A549 (cell line): ENCODE data around the gene PCSK6. TPM values are rescaled to one million over a fixed set of nuclear protein-coding genes. Genes with fewer than 3 reads are reported as not detected.
"Not testable (repeated sequence)": the region's sequence is repeated elsewhere in the genome, so short reads cannot be mapped to it uniquely, and the experiment has no call there.

Experiments used
- ATAC-seq, 2 experiments: fragments of 200-7000 bp in 1 of 2; fragments of >200 bp in 1 of 2; cut with Nextera tagmentation in 1 of 2; cut with Tn5 transposase in 1 of 2; 3 replicates each; pipeline versions ENCODE4 v1.8.0 to v1.9.1; 2018 to 2020; ENCODE audit warnings: mild to moderate bottlenecking in 1 of 2, moderate library complexity in 1 of 2
- CTCF ChIA-PET: fragments of 300-600 bp; sonication (Branson Sonifier 250); formaldehyde crosslinking; extraction: SDS; loops from one replicate; lab custom pipeline; 2021; ENCODE audit warnings: antibody characterized with exemption, inconsistent platforms; lab: Yijun Ruan, JAX
- POLR2A ChIA-PET: fragments of 350-600 bp; formaldehyde crosslinking; extraction: SDS; loops from one replicate; lab custom pipeline; 2021; ENCODE audit warnings: antibody characterized with exemption, inconsistent platforms; lab: Yijun Ruan, JAX
- DNase-seq, 2 experiments: peaks; one replicate each; pipeline versions ENCODE4 v3.0.0 to v3.0.0-alpha.2; 2011 to 2016; ENCODE audit warnings: low read depth in 1 of 2, low spot score in 1 of 2
- FAIRE-seq: peaks from 2 replicates; lab custom pipeline; 2011; peaks lifted over from hg19 to GRCh38; lab: Jason Lieb, UNC
- H3K27ac ChIP-seq, 2 experiments: fragments of >200 bp; sonication (Bioruptor Twin); formaldehyde crosslinking; 3 replicates each; pipeline ENCODE4 v1.5.1; 2016 to 2017
- H3K4me1 ChIP-seq: fragments of >200 bp; sonication (Bioruptor Twin); formaldehyde crosslinking; 3 replicates; pipeline ENCODE4 v1.6.1; 2016
- H3K4me2 ChIP-seq: fragments of >200 bp; sonication (Bioruptor Twin); formaldehyde crosslinking; 3 replicates; pipeline ENCODE4 v1.6.1; 2016
- H3K4me3 ChIP-seq: fragments of >200 bp; sonication (Bioruptor Twin); formaldehyde crosslinking; 3 replicates; pipeline ENCODE4 v1.5.1; 2016
- H3K9me3 ChIP-seq: fragments of >200 bp; sonication (Bioruptor Twin); formaldehyde crosslinking; 3 replicates; pipeline ENCODE4 v1.6.1; 2016
- CBX2 ChIP-seq: fragments of 200-600 bp; sonication (generic); IDR thresholded peaks from 2 replicates; pipeline ENCODE4 v1.6.1; 2016; ENCODE audit warnings: low read depth, mild to moderate bottlenecking, borderline replicate concordance
- CEBPB ChIP-seq, 2 experiments: fragments of >200 bp in 1 of 2; sonication (Bioruptor Twin) in 1 of 2; formaldehyde crosslinking in 1 of 2; IDR thresholded peaks; 2 replicates each; pipeline ENCODE4 v1.6.1; 2012 to 2016
- CTCF ChIP-seq: fragments of >200 bp; sonication (Bioruptor Twin); formaldehyde crosslinking; IDR thresholded peaks from 3 replicates; pipeline ENCODE4 v1.5.1; 2016
- EP300 ChIP-seq, 2 experiments: fragments of >200 bp; sonication (Bioruptor Twin); formaldehyde crosslinking; IDR thresholded peaks; 2 replicates in 1 of 2; 3 replicates in 1 of 2; pipeline ENCODE4 v1.6.1; 2016 to 2017
- FOSB ChIP-seq: fragments of 250-450 bp; sonication (Bioruptor Pico); IDR thresholded peaks from 2 replicates; pipeline ENCODE4 v1.5.0; 2020; ENCODE audit warnings: mild to moderate bottlenecking, moderate library complexity
- HDAC2 ChIP-seq: fragments of 200-600 bp; sonication (generic); IDR thresholded peaks from 2 replicates; pipeline ENCODE4 v1.6.1; 2016
- HEYL ChIP-seq: fragments of 250-450 bp; sonication (Bioruptor Pico); IDR thresholded peaks from 2 replicates; pipeline ENCODE4 v1.8.0; 2021; ENCODE audit warnings: mild to moderate bottlenecking, moderate library complexity
- HOXA7 ChIP-seq: fragments of 250-450 bp; sonication (Bioruptor Pico); IDR thresholded peaks from 2 replicates; pipeline ENCODE4 v1.5.0; 2020; ENCODE audit warnings: mild to moderate bottlenecking, moderate library complexity
- HOXB5 ChIP-seq: fragments of 250-450 bp; sonication (Bioruptor Pico); IDR thresholded peaks from 2 replicates; pipeline ENCODE4 v1.5.0; 2020; ENCODE audit warnings: mild to moderate bottlenecking, moderate library complexity
- KDM1A ChIP-seq: fragments of 200-600 bp; sonication (generic); IDR thresholded peaks from 2 replicates; pipeline ENCODE4 v1.6.1; 2016; ENCODE audit warnings: low read depth, mild to moderate bottlenecking
- NPAS2 ChIP-seq: fragments of 250-450 bp; sonication (Bioruptor Pico); IDR thresholded peaks from 2 replicates; pipeline ENCODE4 v1.8.0; 2022; ENCODE audit warnings: mild to moderate bottlenecking, moderate library complexity, borderline replicate concordance
- POLR2A ChIP-seq: IDR thresholded peaks from 2 replicates; pipeline ENCODE4 v1.6.1; 2012; ENCODE audit warnings: mild to moderate bottlenecking, low read length
- POLR2AphosphoS2 ChIP-seq: conservative IDR thresholded peaks from 2 replicates; pipeline ENCODE4 v1.6.1; 2012; ENCODE audit warnings: low read length, improper control_type of control experiment, inconsistent platforms
- RCOR1 ChIP-seq: fragments of 150-350 bp; IDR thresholded peaks from 2 replicates; pipeline ENCODE4 v1.6.1; 2014; ENCODE audit warnings: antibody characterized with exemption, low read length, low read depth
- SMC3 ChIP-seq: fragments of >200 bp; sonication (Bioruptor Twin); formaldehyde crosslinking; IDR thresholded peaks from 3 replicates; pipeline ENCODE4 v1.6.1; 2018; ENCODE audit warnings: inconsistent platforms
- TP53 ChIP-seq: fragments of 250-450 bp; sonication (Bioruptor Pico); IDR thresholded peaks from 2 replicates; pipeline ENCODE4 v1.5.0; 2021; ENCODE audit warnings: mild to moderate bottlenecking, moderate library complexity
- USF2 ChIP-seq: fragments of 450-650 bp; IDR thresholded peaks from 2 replicates; pipeline ENCODE4 v1.6.1; 2014; ENCODE audit warnings: antibody characterized with exemption
- ZSCAN20 ChIP-seq: fragments of 250-450 bp; sonication (Bioruptor Pico); IDR thresholded peaks from 2 replicates; pipeline ENCODE4 v1.8.0; 2022; ENCODE audit warnings: mild to moderate bottlenecking, moderate library complexity
- WGBS: methylation state at CpG from one replicate; pipeline ENCODE4 v1.1.6; 2017; ENCODE audit errors: missing lambda C conversion rate; 5-methylcytosine and 5-hydroxymethylcytosine counted together
- polyA plus RNA-seq, 4 experiments: library from polyadenylated mRNA; depleted of rRNA in 3 of 4; stranded (reverse); fragments of >200 nt; fragmentation: RNase III in 1 of 4; extraction: RNeasy Plus Mini Kit Qiagen cat#74134 plus additional on column Dnase treatment in 1 of 4; gene quantifications; 2 replicates in 3 of 4; 3 replicates in 1 of 4; pipeline ENCODE4 v1.2.3, GENCODE V29; 2011 to 2017
- TF ChIP-seq, protein P1 (sequence below): IDR thresholded peaks from 2 replicates; pipeline ENCODE4 v1.6.1; 2012; ENCODE audit warnings: low read depth, borderline replicate concordance
- TF ChIP-seq, protein P2 (sequence below): fragments of 150-350 bp; IDR thresholded peaks from 2 replicates; pipeline ENCODE4 v1.6.1; 2014; ENCODE audit warnings: low read depth, mild to moderate bottlenecking, low read length

The PCSK6 gene
- polyA plus RNA-seq, 2 of the 4 experiments (the other 2 are of a cell fraction), result 10.0 to 15.2 TPM

DNA sequence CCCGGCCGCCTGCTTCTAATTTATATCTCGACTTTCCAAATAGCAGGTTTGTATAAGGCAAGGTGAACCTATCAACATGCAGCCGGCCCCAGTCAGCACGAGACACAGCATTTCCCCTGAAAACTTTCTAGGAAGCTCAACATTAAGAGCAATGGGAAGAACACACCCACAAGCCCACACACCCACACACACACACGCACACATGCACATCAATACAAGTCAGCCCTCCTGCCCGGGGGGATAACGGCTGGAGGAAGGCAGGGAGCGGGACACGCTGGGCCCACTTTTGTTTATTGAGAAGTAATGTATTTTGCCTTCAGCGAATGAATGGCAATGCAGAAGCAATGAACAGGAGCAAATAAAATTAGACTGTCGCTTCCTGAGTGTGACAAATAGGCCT lies 83.5 kb downstream of the PCSK6 start (continued):
- TF ChIP-seq, protein P1, sequence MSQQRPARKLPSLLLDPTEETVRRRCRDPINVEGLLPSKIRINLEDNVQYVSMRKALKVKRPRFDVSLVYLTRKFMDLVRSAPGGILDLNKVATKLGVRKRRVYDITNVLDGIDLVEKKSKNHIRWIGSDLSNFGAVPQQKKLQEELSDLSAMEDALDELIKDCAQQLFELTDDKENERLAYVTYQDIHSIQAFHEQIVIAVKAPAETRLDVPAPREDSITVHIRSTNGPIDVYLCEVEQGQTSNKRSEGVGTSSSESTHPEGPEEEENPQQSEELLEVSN, result no peak
- TF ChIP-seq EP300 (IDR thresholded peaks at IDR 0.05) (no peak), HEYL (no peak)

GRCh38 chr15:101404245-101404644 lies 85.3 kb downstream of the PCSK6 start:
- no peaks in the 10 kb centered on the region for H3K9me3 ChIP-seq
- TF ChIP-seq POLR2A, result no peak
- TF ChIP-seq, all 56 proteins: peak for 0
- CTCF ChIA-PET, result interaction anchor here (0.9 to 1.2 kb wide), 3 partner anchors 14 to 237 kb away, joined by 4 to 6 read pairs (median 4); no protein-coding TSS in a partner anchor
- no peak for DNase-seq
- WGBS, result 84% methylated on average over 6 of the region's 6 CpGs
- no peak for ATAC-seq
- FAIRE-seq, result no peak
- no peaks in the 10 kb centered on the region for H3K4me1 ChIP-seq
- POLR2A ChIA-PET, result no interaction called here
- H3K27ac ChIP-seq, result no peak overlapping the region
- H3K4me3 ChIP-seq, result no peak overlapping the region
- H3K4me2 ChIP-seq, result no peak overlapping the region

DNA sequence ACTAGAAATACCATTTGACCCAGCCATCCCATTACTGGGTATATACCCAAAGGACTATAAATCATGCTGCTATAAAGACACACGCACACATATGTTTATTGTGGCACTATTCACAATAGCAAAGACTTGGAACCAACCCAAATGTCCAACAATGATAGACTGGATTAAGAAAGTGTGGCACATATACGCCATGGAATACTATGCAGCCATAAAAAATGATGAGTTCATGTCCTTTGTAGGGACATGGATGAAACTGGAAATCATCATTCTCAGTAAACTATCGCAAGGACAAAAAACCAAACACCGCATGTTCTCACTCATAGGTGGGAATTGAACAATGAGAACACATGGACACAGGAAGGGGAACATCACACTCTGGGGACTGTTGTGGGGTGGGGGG lies 86.6 kb downstream of the PCSK6 start:
- H3K4me1 ChIP-seq, H3K4me2 ChIP-seq, H3K4me3 ChIP-seq, ATAC-seq, DNase-seq, POLR2A ChIA-PET, CTCF ChIA-PET, H3K9me3 ChIP-seq, FAIRE-seq, H3K27ac ChIP-seq: not testable (repeated sequence)
- 84% methylated on average over 3 of the region's 4 CpGs for WGBS

GRCh38 chr15:101401286-101401685 lies 88.2 kb downstream of the PCSK6 start:
- ATAC-seq (no peak), FAIRE-seq (no peak), DNase-seq (no peak)
- Histone ChIP-seq H3K4me3 (no peak overlapping the region), H3K27ac (no peak overlapping the region), H3K9me3 (no peaks in the 10 kb centered on the region), H3K4me2 (no peak overlapping the region), H3K4me1 (no peaks in the 10 kb centered on the region)
- 92% methylated on average over 8 of the region's 8 CpGs for whole genome bisulfite sequencing
- ChIA-PET POLR2A (no interaction called here), CTCF (interaction anchor here (1.0 kb wide), 1 partner anchor 10 kb away, joined by 3 read pairs; no protein-coding TSS in a partner anchor)
- TF ChIP-seq EP300 (IDR thresholded peaks at IDR 0.05) (no peak), NPAS2 (CRISPR knock-in tag) (no peak), FOSB (CRISPR knock-in tag) (no peak), CBX2 (no peak), TP53 (CRISPR knock-in tag) (no peak), HDAC2 (no peak), CTCF (no peak), ZSCAN20 (CRISPR knock-in tag) (no peak), CEBPB (IDR thresholded peaks at IDR 0.05) (no peak), HOXA7 (CRISPR knock-in tag) (no peak), SMC3 (no peak), HOXB5 (CRISPR knock-in tag) (no peak), USF2 (no peak), KDM1A (no peak), POLR2AphosphoS2 (no peak), RCOR1 (no peak)
- TF ChIP-seq, protein P2, sequence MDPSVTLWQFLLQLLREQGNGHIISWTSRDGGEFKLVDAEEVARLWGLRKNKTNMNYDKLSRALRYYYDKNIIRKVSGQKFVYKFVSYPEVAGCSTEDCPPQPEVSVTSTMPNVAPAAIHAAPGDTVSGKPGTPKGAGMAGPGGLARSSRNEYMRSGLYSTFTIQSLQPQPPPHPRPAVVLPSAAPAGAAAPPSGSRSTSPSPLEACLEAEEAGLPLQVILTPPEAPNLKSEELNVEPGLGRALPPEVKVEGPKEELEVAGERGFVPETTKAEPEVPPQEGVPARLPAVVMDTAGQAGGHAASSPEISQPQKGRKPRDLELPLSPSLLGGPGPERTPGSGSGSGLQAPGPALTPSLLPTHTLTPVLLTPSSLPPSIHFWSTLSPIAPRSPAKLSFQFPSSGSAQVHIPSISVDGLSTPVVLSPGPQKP, result no peak
